OCI-LY3 (cell line): ENCODE results near the gene HERC2.

Experiments used
- H2AFZ ChIP-seq: fragments of 200-600, 300-600 bp; shearing (Covaris generic); 2 replicates; pipeline ENCODE4 v1.6.0; 2014; ENCODE audit warnings: antibody characterized with exemption, low read depth, low read length
- H3K27ac ChIP-seq: fragments of 200-600, 300-600 bp; sonication (generic); 2 replicates; pipeline ENCODE4 v1.5.1; 2014; ENCODE audit warnings: mild to moderate bottlenecking, low read length, moderate library complexity, mixed read lengths
- H3K27me3 ChIP-seq: fragments of 200-600, 300-600 bp; sonication (generic); 2 replicates; pipeline ENCODE4 v1.6.1; 2014; ENCODE audit warnings: low read depth, low read length, mixed read lengths
- H3K36me3 ChIP-seq: fragments of 200-600, 300-600 bp; sonication (generic); replicated peaks from 2 replicates; pipeline ENCODE3; 2014; ENCODE audit warnings: low read depth, low read length, mixed read lengths
- H3K4me1 ChIP-seq: fragments of 300-600, 200-600 bp; sonication (generic); 2 replicates; pipeline ENCODE4 v1.6.1; 2014; ENCODE audit warnings: low read length, mixed read lengths
- H3K4me2 ChIP-seq: fragments of 200-600, 300-600 bp; sonication (generic); 2 replicates; pipeline ENCODE4 v1.6.1; 2014; ENCODE audit warnings: low read length, mixed read lengths
- H3K4me3 ChIP-seq: fragments of 300-600, 200-600 bp; sonication (generic); 2 replicates; pipeline ENCODE4 v1.5.1; 2014; ENCODE audit warnings: antibody characterized with exemption, mild to moderate bottlenecking, low read length, moderate library complexity
- H3K79me2 ChIP-seq: fragments of 300-600, 200-600 bp; shearing (Covaris generic); 2 replicates; pipeline ENCODE4 v1.6.1; 2014; ENCODE audit warnings: mild to moderate bottlenecking, low read length, mixed read lengths
- H3K9ac ChIP-seq: fragments of 300-600, 200-600 bp; shearing (Covaris generic); 2 replicates; pipeline ENCODE4 v1.6.0; 2014; ENCODE audit warnings: mild to moderate bottlenecking, low read length, moderate library complexity
- H3K9me3 ChIP-seq: fragments of 200-600, 300-600 bp; shearing (Covaris generic); 2 replicates; pipeline ENCODE4 v1.6.1; 2014; ENCODE audit warnings: low read length, mixed read lengths; ENCODE audit not compliant: insufficient read depth
- H4K20me1 ChIP-seq: fragments of 200-600, 300-600 bp; sonication (generic); 2 replicates; pipeline ENCODE4 v1.6.1; 2016; ENCODE audit warnings: low read length, mixed read lengths; ENCODE audit not compliant: insufficient read depth
- CTCF ChIP-seq: fragments of 200-600, 300-600 bp; sonication (generic); IDR thresholded peaks from 2 replicates; pipeline ENCODE4 v1.5.1; 2014; ENCODE audit warnings: antibody characterized with exemption, low read length, low read depth
- EZH2phosphoT487 ChIP-seq: fragments of 200-600 bp; shearing (Covaris generic); IDR thresholded peaks from 2 replicates; pipeline ENCODE4 v1.6.1; 2018; ENCODE audit warnings: antibody characterized with exemption, mixed run types, low read depth

HERC2 gene

GRCh38 chr15:28115871-28116270 is 206.1 kb downstream of the HERC2 start:
- Histone ChIP-seq H3K9me3 (no peaks in the 10 kb centered on the region), H3K36me3 (peaks cover 5% of the 10 kb centered on the region), H3K27me3 (no peaks in the 10 kb centered on the region), H3K27ac (no peak overlapping the region), H2AFZ (no peak overlapping the region), H3K4me3 (no peak overlapping the region), H3K79me2 (no peaks in the 10 kb centered on the region), H4K20me1 (no peaks in the 10 kb centered on the region), H3K9ac (no peak overlapping the region), H3K4me2 (no peak overlapping the region), H3K4me1 (no peaks in the 10 kb centered on the region)
- TF ChIP-seq CTCF (no peak), EZH2phosphoT487 (no peak)

- no peak overlapping the region for H2AFZ ChIP-seq
- H3K79me2 ChIP-seq = no peaks in the 10 kb centered on the region
- no peaks in the 10 kb centered on the region for H3K27me3 ChIP-seq
- no peak overlapping the region for H3K9ac ChIP-seq
- no peak overlapping the region for H3K27ac ChIP-seq
- H4K20me1 ChIP-seq = no peaks in the 10 kb centered on the region
- H3K9me3 ChIP-seq = no peaks in the 10 kb centered on the region
- H3K36me3 ChIP-seq = peaks cover 5% of the 10 kb centered on the region
- no peaks in the 10 kb centered on the region for H3K4me1 ChIP-seq
- TF ChIP-seq CTCF = no peak
- TF ChIP-seq EZH2phosphoT487 = no peak
- H3K4me2 ChIP-seq = no peak overlapping the region
- H3K4me3 ChIP-seq = no peak overlapping the region
These were observed 207.0 kb downstream of the HERC2 start for GRCh38 chr15:28114721-28115622.

- no peaks in the 10 kb centered on the region for H3K9me3 ChIP-seq
- no peaks in the 10 kb centered on the region for H3K79me2 ChIP-seq
- H4K20me1 ChIP-seq = no peaks in the 10 kb centered on the region
- no peak overlapping the region for H3K9ac ChIP-seq
- H3K4me3 ChIP-seq = no peak overlapping the region
- no peak overlapping the region for H3K27ac ChIP-seq
- H3K4me2 ChIP-seq = no peak overlapping the region
- no peaks in the 10 kb centered on the region for H3K27me3 ChIP-seq
- H3K4me1 ChIP-seq = no peaks in the 10 kb centered on the region
- no peak for TF ChIP-seq EZH2phosphoT487
- TF ChIP-seq CTCF = no peak
- H3K36me3 ChIP-seq = peaks cover 5% of the 10 kb centered on the region
- H2AFZ ChIP-seq = no peak overlapping the region
These were observed 207.9 kb downstream of the HERC2 start for GRCh38 chr15:28114114-28114455.

GRCh38 chr15:28113394-28114113 is 208.4 kb downstream of the HERC2 start:
- no peaks in the 10 kb centered on the region for H3K4me1 ChIP-seq
- no peaks in the 10 kb centered on the region for H3K27me3 ChIP-seq
- H3K79me2 ChIP-seq = no peaks in the 10 kb centered on the region
- H3K4me3 ChIP-seq = no peak overlapping the region
- H3K36me3 ChIP-seq = peaks cover 5% of the 10 kb centered on the region
- H4K20me1 ChIP-seq = no peaks in the 10 kb centered on the region
- no peak overlapping the region for H3K27ac ChIP-seq
- no peak for TF ChIP-seq EZH2phosphoT487
- TF ChIP-seq CTCF = no peak
- no peak overlapping the region for H3K9ac ChIP-seq
- H3K4me2 ChIP-seq = no peak overlapping the region
- H3K9me3 ChIP-seq = no peaks in the 10 kb centered on the region
- H2AFZ ChIP-seq = no peak overlapping the region
